NB4 (cell line): ENCODE data around the gene ABCD4.
A peak's percentile ranks its signal among the peaks of the same experiment; 100 is the strongest.

Source experiments
- CTCF ChIP-seq: IDR thresholded peaks from one replicate; pipeline ENCODE4 v1.5.1; 2012; ENCODE audit warnings: low read depth, low read length
- MAX ChIP-seq: IDR thresholded peaks from 2 replicates; pipeline ENCODE4 v1.6.1; 2011; ENCODE audit warnings: low read depth, low read length
- MYC ChIP-seq: IDR thresholded peaks from 2 replicates; pipeline ENCODE4 v1.6.1; 2011; ENCODE audit warnings: low read depth, low read length
- POLR2A ChIP-seq: IDR thresholded peaks from 2 replicates; pipeline ENCODE4 v1.6.1; 2011; ENCODE audit warnings: mild to moderate bottlenecking; ENCODE audit not compliant: insufficient read length; ENCODE audit errors: extremely low read depth

- TF ChIP-seq CTCF (peak; percentile 27), POLR2A (no peak), MAX (no peak), MYC (0 out of 2 replicates have a peak, but pooled peaks have one; percentile 15)
Measured at GRCh38 chr14:74302152-74302628, 544 bp downstream of the ABCD4 start.
